DMS79 treated with DMSO at 0.1 percent for 48 hours (cell line): ENCODE results near the gene ZDHHC21.
A peak's percentile ranks its signal among the peaks of the same experiment; 100 is the strongest.

Experiments
- DNase-seq: peaks from one replicate; lab custom pipeline; 2025; lab: John Stamatoyannopoulos, UW

Gene ZDHHC21

GRCh38 chr9:14616188-14616982 lies 76.8 kb downstream of the ZDHHC21 start:
- DNase-seq, result peak; percentile 63

- DNase-seq, result no peak
Observed at GRCh38 chr9:14608540-14608939, 84.7 kb downstream of the ZDHHC21 start.

- DNase-seq, result no peak
Observed at GRCh38 chr9:14597171-14597799, 95.9 kb downstream of the ZDHHC21 start.

- no peak for DNase-seq
Observed at GRCh38 chr9:14593406-14593805, 99.8 kb downstream of the ZDHHC21 start.

GRCh38 chr9:14591411-14591810 lies 101.8 kb downstream of the ZDHHC21 start:
- DNase-seq, result no peak

GRCh38 chr9:14585730-14586473 lies 107.3 kb downstream of the ZDHHC21 start:
- DNase-seq, result no peak

GRCh38 chr9:14584571-14584970 lies 108.7 kb downstream of the ZDHHC21 start:
- no peak for DNase-seq

GRCh38 chr9:14578030-14578429 lies 115.2 kb downstream of the ZDHHC21 start:
- DNase-seq, result no peak

GRCh38 chr9:14574173-14574572 lies 119.1 kb downstream of the ZDHHC21 start:
- no peak for DNase-seq

- no peak for DNase-seq
Observed at GRCh38 chr9:14573319-14573718, 119.9 kb downstream of the ZDHHC21 start.

- DNase-seq, result no peak
Observed at GRCh38 chr9:14565352-14566016, 127.7 kb downstream of the ZDHHC21 start.

- no peak for DNase-seq
Observed at GRCh38 chr9:14563902-14564624, 129.2 kb downstream of the ZDHHC21 start.

- DNase-seq, result no peak
Observed at GRCh38 chr9:14561929-14562405, 131.3 kb downstream of the ZDHHC21 start.
